Stimulated activated CD8-positive, alpha-beta memory T cell treated with anti-CD3 and anti-CD28 coated beads, Interleukin-15, amount 100 ng/mL, for 24 hours (primary cell): Measurements from ENCODE around the gene ZBTB21.

ENCODE experiments used
- DNase-seq: peaks from one replicate; pipeline ENCODE4 v3.0.0-alpha.2; 2020; ENCODE audit warnings: low read depth

The ZBTB21 gene

DNA sequence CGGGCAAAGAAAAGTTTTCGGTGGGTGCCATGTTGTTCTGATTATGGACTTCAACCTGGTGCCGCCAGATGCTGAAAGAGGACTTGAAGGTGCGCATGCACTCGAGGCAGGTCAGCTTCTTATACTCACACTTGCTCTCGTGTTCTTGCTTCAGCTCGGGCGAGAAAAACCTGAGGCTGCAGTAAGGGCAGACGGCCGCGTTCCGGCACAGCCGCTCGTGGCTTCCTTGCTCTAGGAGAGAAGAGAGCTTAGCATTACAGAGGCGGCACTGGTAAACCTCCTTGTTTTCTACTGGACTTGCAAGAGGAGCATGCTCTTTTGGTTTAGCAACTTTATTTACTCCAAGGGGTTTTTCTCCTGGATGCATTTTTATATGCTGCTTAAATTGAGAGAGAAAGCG lies 18.5 kb downstream of the ZBTB21 start:
- no peak for DNase-seq

DNA sequence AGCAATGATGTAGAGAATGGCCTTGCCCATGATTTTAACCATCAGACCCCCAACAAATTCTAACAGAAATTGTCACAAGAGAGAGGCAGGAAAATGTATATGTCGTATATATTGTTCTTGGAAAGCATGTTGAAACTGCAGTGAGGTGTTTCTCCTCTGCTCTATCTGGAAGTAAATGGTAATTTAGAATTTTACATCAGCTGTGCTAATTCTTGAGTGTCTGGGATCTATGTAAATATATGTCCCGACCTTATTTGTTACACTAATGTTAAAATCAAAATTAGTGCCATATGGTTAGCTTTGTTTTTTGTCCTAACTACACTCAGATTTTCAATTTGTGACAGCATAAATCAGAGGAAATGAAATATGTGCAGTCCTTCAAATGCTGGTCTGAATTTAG lies 20.5 kb downstream of the ZBTB21 start:
- no peak for DNase-seq

DNA sequence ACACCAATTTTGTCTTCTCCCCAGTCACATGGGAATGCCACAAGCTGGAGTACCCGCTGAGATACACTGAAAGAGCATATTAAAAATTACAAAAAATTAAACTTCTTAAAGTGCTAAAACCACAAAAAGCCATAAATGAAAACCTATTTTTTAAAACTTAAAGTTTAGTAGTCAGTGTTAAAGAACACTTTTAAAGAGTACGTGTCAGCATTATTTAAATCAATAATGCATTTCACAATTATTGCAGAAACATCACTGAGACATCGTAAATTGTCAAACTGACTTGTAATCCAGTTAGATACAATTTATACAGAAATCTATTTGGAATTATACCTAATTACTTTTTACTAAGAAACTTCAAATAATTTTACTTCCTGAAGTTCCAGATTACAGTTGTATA lies 22.9 kb downstream of the ZBTB21 start:
- DNase-seq = no peak

DNA sequence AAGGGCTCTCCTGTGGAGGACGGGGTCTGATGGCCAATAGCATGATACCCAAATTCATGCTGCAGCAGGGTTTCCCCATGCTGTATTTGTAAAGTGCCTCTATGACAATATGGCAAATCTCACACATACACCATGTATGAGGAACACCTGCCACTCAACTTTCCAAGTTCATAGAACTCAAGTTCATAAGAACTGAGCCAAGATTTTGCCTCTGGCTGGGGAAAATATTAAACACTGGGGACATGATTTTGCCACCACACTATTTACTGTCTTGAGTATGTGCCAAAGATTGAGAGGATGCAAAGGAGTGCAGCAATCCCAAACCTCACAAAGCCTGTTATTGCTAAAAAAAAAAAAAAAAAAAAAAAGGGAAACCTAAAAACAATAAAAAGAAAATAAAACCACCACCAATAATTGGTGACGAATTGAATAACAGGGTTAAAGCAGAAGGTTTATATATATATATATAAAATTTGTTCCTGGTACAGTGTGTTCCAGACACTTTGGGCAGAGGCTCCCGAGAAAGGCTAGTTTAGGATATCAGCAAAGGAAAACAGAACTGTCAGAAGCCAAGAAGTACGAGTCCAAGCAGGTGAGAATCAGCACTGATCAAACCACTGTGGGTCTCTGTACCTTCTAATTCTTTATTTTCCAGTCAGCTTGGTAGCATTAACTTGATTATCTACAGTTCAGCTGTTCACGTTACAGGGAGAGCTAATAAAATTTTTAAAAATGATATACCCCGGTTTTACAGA lies 24.3 kb downstream of the ZBTB21 start:
- no peak for DNase-seq

DNA sequence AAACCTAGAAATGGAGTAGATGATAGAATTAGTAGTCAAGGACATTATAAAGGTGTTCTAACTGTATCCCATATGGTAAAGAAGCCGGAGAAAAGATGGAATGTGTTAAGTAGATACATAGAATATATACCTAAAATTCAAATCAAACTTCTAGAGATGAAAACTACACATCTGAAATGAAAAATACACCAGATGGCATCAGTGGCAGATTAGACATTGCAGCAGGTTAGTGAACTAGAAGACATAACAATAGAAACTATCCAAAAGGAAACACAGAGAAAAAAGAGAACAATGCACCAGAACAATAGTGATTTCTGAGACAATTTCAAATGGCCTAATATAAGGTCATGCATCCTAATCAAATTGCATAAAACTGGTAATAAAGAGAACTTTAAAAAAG lies 26.9 kb downstream of the ZBTB21 start:
- DNase-seq = no peak

DNA sequence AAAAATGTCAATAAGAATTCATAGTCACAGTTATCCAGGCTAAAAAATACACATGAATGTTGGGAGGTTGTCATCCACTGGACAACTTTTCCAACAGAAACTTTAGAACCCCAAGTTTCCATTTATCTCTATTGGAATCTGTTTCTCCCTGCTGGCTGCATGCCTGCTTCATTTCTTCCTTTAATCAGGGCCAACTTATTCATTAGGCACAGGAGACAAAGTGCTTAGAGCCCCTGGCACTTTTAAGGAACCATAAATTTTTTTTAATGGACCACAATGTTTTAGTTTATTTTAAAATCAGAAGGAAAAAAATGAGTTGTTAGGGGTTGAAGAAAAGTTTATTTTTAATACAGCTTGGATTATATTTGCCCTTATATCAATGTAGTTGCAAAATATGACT lies 29.6 kb downstream of the ZBTB21 start:
- DNase-seq = no peak

DNA sequence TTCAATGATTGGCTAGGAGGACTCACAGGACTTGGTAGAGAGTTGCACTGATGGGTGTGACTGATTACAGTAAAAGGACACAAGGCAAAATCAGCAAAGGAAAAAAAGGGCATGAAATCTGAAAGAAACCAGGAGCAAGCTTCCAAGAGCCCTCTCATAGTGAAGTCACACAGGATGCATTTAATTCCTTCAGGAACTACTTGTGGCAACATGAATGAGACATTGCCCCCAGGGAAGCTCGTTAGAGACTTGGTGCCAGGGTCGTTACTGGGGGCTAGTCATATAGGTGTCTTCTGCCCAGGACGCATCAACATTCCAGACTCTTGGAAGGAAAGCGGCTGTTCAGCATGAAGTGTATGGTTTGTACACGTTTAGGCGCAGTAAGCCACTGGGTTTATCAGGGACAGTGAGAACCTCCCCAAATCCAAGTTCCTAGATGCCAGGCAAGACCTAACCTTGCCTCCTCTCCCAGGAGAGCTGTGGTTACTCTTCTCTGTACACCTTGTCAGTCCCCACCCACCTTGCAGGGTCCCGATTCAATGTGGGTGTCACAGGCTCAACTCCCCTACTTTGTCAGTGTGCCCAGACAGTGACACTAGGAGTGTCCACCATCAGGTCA lies 30.3 kb downstream of the ZBTB21 start:
- DNase-seq = no peak

DNA sequence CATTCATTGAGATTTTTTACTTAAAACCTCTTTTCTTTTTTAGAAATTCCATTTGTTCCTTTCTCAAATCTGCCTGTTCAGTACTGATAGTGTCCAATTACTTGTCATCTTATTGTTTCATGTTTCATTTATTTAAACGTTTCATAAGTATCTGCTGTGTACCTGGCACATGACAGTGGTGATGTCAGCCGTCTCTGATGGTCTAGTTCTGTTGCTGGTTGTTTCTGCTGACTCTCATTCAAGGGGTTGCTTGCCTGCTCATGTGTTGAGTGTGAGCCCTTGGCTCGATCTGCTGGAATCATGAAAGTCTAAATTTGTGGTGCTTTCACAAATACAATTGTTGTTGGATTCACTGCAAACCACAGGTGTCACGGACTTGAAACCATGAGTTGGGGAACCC lies 30.8 kb downstream of the ZBTB21 start:
- no peak for DNase-seq

DNA sequence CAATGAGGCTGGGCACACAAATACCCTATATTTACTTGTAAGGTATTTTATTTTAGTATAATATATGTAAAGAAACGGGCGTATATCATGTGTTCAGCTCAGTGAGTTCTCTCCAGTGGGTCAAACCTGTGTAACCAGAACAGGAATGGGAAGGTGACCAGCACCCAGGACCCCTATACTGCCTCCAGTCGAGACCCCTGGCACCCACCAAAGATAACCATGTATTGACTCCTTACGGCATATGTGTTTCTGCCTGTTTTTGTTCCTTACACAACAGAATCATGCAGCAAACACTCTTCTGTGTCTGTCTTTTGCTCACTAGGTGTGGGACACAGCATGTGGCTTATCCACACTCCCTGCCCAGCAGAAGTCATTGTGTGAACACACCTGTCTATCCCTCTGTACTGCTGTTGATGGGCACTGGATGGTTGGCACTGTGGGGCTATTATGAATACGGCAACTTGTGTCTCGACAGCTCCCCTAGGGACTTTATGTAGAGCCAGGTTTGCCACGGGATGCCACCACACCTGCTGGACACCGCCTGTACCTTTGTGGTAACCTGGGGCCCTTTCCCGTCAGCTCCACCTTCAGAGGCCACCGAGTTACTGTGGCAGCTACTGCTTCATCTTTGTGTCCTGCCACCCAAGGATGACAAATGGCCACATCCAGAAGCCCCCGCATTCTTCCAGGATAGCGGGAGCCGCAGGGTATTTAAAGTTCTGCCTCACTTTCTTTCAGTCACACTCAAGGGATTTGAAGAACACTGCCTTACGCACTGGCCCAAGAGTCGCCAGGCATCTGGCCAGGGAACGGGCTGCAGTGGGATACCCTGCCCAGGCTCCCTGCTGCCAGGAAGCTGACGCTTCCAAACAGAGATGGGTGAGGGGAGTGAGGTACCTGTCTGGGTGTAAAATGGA lies 32.9 kb downstream of the ZBTB21 start:
- DNase-seq = no peak

DNA sequence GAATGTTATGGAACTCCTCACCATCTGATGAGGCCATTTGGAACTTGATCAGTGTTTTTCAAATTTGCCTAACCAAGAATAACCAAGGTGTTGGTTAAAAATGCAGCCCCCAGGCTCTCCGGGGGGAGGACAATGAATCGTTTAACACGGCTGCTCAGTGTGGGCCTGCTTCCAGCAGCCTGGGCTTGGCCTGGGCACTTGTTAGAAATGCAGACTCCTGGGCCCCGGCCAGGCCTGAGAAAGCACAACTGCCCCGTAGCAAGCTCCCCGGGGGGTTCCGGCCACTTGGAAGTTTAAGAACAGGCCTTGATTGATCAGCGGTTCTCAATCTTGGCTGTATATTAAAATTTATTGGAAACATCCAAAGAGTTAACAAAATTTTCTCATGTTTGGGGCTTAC lies 33.5 kb downstream of the ZBTB21 start:
- DNase-seq = no peak

DNA sequence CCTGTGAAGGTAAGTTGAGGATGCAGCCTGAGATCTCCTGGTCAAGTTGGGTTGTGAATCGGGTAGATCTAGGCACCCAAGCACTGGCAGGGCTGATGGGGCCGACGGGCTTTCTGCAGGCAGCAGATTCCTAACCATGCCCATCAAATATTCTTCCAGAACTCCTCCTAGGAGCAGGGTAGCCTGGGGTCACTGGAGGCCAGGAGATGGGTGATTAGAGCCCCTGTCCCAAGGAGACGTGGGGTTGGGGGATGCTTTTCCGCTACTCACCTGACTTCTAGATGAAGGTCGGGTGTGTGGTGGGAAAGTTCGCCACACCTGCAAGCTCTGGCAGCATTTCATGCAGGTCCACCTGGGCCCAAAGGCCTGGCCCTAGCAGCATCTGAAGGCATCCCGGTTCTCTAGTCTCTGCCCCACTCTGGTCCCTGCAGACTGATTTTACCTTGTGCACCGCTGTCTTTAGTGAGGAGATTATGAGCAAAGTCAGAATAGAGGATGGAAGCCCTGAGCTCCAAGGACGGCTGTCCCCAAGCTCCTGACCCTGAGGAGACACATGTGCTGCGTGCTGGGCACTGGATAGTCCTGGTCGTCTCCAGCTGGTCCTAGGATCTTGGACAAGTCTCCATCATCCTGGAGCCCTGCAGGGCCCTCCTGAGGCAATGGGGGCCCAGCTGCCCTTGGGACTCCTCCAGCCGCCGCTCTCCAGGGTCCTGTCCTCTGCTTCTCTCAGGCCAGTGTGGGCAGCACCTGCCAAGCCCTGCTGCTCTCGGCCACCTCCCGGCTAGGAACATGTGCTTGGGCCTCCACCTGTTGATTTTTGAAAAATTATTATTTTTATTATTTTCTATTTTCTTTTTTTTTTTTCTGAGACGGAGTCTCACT lies 34.5 kb downstream of the ZBTB21 start:
- no peak for DNase-seq

DNA sequence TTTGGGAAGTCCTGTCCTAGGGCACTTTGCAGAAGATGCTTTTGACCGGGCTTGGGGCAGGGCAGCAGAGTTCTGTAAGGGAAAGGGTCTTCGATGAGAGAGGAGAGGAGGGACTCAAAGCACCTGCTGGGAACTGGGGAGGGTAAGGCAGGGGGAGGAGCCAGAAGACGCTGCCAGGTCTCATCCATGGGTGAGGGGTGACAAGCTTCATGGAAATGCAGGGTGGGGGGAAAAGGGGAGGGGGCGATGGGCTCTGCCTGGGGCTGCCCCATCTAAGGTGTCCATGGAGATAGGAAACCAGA lies 35.5 kb downstream of the ZBTB21 start:
- no peak for DNase-seq

DNA sequence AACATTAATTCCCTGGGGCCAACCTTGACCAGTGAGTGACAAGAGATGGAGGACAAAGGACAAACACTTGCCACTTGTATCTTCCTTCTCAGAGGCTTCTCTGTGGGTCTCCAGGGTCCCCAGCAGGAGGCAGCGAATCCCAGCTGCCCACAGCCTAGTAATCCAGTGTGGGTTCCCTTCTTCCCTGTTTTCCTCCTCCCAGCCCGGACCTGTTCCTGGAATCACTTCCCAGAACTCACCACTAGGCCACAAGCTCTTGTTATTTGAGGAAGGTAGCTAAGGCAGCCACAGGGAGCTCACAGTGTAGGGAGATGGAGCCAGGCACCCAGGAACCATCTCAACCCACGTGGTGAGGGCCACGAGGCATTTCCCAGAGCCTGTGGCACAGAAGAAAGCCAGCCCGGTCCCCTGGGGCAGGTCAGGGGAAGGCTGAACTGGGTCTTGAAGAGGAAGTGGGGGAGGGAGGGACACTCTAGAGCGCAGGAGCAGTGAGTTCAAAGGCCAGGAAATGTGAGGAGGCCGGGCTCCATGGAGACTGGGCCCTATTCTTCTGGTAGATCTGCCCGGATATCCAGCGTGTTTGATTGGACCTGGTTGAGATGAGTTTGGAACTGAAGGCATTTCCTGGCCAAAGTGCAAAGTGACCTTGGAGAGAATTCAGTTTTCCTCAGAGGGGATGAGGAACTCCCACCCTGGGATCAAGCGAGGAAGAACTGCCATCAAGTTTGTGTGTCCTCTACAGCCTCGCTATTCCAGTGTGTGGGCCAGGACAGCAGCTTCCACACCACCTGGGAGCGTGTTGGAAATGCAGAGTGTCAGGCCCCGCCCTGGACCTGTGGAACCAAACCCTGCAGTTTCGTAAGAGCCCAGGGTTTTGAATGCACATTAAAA lies 36.1 kb downstream of the ZBTB21 start:
- DNase-seq = no peak

DNA sequence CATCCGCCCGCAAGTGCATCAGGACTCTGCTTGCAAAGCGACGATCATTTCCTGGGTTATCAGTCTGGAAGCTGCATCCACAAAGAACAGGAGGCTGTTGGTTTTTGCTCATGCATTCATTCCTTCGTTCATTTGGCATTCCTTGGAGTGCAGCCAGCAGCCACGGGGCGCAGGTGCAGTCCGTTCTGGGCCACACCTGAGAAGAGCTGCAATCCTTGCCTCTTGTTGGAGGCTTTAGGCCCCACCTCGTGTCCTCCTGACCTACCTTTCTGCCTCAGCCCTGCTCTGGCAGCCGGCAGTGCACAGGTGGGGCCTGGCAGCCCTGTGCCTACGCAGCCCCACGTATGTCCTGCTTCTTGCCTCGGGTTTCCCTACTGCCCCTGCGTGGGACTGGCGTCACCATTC lies 36.7 kb downstream of the ZBTB21 start:
- no peak for DNase-seq

DNA sequence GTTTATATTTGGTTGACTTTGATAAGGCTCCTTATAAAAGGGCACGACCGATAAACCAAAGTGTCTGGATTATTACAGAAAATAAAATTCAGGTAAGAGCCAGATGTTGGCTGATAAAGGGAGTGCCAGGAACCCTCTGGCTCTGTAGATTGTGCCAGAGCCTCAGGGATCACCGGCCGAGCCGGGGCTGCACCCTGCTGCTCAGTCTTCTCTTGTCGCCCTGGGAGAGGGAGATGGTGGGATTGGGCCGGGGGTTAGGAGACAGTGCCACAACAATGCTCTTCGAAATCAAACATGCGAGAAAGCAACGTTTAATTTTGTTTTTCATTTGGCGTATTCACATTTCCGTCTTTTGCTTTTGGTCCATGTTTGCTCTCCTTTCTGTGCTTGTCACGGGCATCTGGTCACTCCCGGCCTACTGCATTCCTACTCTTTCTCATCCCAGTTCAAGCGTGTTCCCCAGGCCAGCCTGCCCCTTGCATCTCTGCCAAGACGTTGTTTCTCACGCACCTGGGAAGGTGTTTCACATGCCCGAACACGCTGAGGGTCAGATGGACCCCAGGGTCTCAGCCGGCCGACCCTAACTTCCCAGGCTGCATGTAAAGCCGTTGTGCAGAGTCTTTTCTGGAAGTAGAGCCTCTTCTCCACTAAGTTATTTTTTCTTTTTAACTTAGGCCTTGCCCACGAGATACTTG lies 37.5 kb downstream of the ZBTB21 start:
- no peak for DNase-seq

DNA sequence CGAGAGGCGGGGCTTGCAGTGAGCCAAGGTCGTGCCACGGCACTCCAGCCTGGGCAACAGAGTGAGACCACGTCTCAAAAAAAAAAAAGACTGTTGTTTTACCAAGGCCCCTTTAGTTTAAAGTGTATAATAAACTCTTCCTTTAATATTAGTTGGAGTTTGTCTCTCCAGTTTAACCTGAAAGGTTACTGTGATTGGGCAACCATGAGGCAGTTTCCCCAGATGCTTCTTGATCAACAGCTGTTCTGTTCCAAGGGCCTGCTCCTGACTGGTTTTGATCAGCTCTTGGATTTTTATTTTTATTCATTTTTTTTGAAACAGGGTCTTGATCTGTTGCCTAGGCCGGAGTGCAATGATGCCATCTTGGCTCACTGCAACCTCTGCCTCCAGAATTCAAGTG lies 38.3 kb downstream of the ZBTB21 start:
- no peak for DNase-seq

DNA sequence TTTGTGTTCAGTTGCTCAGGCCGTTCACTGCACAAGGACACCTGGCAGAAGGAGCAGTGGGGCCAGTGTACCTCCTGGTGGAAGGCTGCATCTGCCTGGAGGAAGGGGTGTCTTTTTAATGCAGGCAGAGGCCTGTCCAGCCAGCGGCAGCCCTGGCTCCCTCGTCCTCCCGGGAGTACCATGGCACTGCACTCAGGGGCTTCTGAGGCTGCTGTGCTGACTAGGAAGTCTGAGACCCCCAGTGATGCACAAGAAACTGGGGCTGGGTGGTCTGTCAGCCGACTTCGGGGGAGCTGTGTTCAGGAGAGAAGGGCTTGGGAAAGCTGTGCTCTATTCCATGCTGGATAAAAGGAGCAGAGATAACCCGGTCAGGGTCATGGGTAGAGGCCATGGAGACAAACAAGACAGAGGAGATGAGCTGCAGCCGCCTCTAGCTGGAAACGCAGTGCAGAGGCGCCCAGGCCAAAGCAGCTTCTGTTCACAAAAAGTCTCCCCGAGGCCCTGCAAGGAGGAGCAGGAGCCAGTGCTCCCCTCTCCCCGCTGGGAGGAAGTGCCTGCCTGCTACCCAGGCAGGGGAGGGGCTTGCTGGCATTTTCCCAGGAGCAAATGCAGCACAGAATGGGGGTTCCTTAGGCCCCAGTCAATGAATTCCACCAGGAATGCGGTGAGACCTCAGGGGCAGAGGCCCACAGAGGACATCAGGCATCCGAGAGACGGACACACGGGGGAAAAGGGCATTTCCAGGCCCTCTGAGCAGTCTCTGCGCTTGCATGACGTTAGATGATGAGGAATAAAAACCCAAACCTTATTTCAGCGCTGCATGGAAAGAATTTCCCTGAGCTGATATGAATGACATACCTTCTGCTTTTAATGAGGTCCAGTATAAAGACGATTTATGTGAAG lies 39.2 kb downstream of the ZBTB21 start:
- no peak for DNase-seq

DNA sequence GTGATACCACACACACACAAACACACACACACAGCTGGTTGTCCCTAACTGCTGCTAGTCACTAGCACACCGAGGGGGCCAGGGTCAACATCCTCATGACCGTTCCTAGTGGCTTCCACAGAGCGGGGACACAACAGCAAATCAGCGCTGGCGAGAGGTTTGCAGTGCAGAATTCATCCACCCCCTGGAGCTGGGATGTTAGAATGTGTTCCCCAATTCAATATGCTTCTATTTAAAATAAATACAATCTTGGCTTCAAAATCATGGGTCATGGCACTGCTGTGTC lies 40.1 kb downstream of the ZBTB21 start:
- DNase-seq = no peak

DNA sequence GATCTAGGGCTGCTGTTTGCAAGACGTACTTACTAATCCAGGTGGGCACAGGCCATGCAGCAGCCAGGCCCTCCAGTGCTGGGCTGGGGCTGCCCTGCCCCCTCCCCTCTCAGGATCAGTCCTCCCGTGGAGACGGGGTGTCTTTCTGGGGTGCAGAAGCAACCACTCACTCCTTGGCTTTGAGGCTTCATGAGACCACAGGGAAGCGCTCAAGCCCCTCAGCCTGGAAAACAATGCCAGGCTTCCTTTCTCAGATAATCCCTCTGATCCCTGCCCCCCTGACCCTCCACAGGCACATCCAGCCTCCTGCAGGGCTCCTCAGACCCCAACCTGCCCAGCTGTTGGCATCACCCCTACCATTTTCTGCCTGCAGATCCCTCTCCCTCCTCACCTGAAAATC lies 42.5 kb downstream of the ZBTB21 start:
- no peak for DNase-seq
